Measurements from ENCODE around the gene QSOX1.

Gene QSOX1

GRCh38 chr1:180156201-180156600, 1.5 kb downstream of the QSOX1 start:
- TF ChIP-seq CTCF (IDR thresholded peaks at IDR 0.05; ENCODE audit: borderline replicate concordance, control extremely low read depth, extremely low read depth, insufficient read depth, missing control alignments): peak; percentile 1
- in situ Hi-C loops (cut with MboI; ENCODE audit: low sequenced_read_pairs, unreplicated experiment): no loop called here
- DNase-seq (ENCODE audit: low spot score): no peak

DNA sequence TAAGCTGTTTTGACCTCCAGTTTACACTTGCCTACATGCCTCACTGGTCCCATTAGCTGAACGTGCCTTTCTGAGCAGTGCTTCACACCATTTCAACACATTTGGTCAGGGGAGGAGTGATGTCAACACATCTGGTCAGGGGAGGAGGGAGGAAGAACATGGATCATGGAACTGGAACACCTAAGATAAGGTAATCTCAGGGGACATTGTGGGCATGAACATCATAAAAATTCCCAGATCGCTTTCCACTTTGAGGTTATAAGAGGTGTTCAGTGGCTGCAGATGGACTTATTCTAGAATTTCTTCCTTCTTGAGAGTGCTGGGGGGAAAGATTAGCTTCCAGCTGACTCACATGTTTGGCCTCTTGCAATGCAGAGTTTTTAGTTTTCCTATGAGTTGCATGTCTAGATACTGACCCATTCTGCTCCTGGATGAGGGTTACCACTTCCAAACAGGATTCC, 2.0 kb downstream of the QSOX1 start:
- in situ Hi-C loops (cut with MboI; ENCODE audit: low sequenced_read_pairs, unreplicated experiment): no loop called here
- TF ChIP-seq CTCF (IDR thresholded peaks at IDR 0.05; ENCODE audit: borderline replicate concordance, control extremely low read depth, extremely low read depth, insufficient read depth, missing control alignments): no peak
- DNase-seq (ENCODE audit: low spot score): no peak

GRCh38 chr1:180157108-180157507, 2.4 kb downstream of the QSOX1 start:
- no peak for DNase-seq (ENCODE audit: low spot score)
- in situ Hi-C loops (cut with MboI; ENCODE audit: low sequenced_read_pairs, unreplicated experiment): no loop called here
- TF ChIP-seq CTCF (IDR thresholded peaks at IDR 0.05; ENCODE audit: borderline replicate concordance, control extremely low read depth, extremely low read depth, insufficient read depth, missing control alignments): no peak

GRCh38 chr1:180157576-180158057, 2.9 kb downstream of the QSOX1 start:
- no peak for DNase-seq (ENCODE audit: low spot score)
- in situ Hi-C loops (cut with MboI; ENCODE audit: low sequenced_read_pairs, unreplicated experiment): no loop called here

DNA sequence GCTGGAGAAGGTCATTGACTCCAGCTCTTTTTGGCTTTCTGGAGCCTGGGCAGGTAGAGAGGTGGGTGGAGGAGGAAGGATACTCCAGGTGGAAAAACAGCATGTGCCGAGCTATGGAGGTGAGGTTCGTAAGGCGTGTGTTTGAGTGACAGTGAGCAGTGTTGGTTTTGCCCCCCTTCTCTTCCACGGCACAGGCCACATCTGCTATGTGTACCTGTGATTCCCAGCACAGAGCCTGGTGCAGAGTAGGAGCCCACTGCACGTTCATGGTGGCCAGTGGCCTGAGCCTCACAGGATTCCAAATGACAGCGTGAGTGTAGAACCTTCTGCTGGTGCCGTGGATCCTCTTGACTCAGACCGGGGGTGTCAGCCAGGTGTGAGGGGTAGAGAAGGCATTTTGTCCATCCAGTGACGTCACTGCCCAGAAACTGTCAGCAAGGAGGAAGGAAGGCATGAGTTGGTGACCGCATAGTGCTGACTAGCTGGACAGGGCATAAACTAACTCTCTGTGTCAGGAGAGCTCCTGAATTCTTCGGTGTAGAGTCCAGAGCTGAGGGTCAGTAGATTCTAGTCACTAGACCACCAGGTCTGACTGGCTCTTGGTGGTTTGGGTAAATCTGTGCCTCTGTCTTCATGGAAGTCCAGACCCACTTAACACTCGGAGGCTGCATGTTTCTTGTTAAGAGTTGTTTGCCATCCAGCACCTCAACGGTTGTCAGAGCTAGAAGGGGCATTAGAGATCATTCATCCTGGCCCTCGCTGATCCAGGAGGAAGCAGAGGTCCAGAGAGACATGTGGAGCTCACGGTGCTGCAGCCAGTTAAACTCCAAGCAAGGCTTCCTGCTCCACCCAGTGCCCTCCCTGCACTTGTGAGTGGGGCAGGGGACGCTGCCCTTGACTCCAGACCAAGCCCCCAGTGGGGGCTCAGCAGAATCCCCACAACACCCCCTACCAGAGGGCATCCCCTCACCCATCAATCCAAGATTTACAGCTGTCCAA, 3.8 kb downstream of the QSOX1 start:
- no peak for DNase-seq (ENCODE audit: low spot score)
- no peak for TF ChIP-seq CTCF (IDR thresholded peaks at IDR 0.05; ENCODE audit: borderline replicate concordance, control extremely low read depth, extremely low read depth, insufficient read depth, missing control alignments)
- in situ Hi-C loops (cut with MboI; ENCODE audit: low sequenced_read_pairs, unreplicated experiment): no loop called here

More at GRCh38 chr1:180157576-180158057, 2.9 kb downstream of the QSOX1 start:
- no peak for TF ChIP-seq CTCF (IDR thresholded peaks at IDR 0.05; ENCODE audit: borderline replicate concordance, control extremely low read depth, extremely low read depth, insufficient read depth, missing control alignments)

DNA sequence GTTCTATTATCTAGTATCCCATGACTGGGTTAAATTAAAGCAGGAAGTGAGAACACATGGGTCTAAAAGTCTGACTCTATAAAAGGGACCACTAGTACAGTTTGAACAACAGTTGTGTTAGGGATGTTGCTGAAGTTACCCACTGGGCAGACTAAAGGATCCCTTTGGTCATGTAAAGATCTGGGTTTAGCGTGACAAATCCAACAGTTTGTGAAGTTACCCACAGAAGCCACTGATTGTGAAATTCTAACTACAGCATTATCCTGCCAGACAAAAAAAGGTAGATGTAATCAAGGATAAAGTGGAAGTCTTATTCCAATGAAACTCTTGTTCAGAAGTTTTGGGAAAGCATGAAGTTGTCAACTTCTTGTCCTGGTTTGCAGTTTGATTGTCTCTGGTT, 5.7 kb downstream of the QSOX1 start:
- no peak for DNase-seq (ENCODE audit: low spot score)
- in situ Hi-C loops (cut with MboI; ENCODE audit: low sequenced_read_pairs, unreplicated experiment): loop anchor here (10.0 kb wide), 1 partner anchor 296 kb away; no protein-coding TSS in a partner anchor
- no peak for TF ChIP-seq CTCF (IDR thresholded peaks at IDR 0.05; ENCODE audit: borderline replicate concordance, control extremely low read depth, extremely low read depth, insufficient read depth, missing control alignments)
